Measurements from ENCODE around the gene FSTL4.

FSTL4 gene

GRCh38 chr5:133556551-133556950 is 55.8 kb downstream of the FSTL4 start:
- Histone ChIP-seq H3K27ac (ENCODE audit: insufficient read depth in 1 of 2, low read depth in 1 of 2, low read length in 2 of 2, poor library complexity in 1 of 2, severe bottlenecking in 2 of 2) (no peak overlapping the region), H3K4me1 (ENCODE audit: control extremely low read depth in 1 of 4, control insufficient read depth in 4 of 4, insufficient read depth in 4 of 4, low read length in 3 of 4) (no peaks in the 10 kb centered on the region), H3K9me3 (ENCODE audit: control extremely low read depth in 1 of 5, control insufficient read depth in 4 of 5, insufficient read depth in 2 of 5, low read depth in 1 of 5, low read length in 4 of 5) (no peaks in the 10 kb centered on the region), H3K36me3 (ENCODE audit: control insufficient read depth in 4 of 4, insufficient read depth in 4 of 4, low read length in 3 of 4) (no peaks in the 10 kb centered on the region), H3K27me3 (replicated peaks in 2 of 5; ENCODE audit: control insufficient read depth in 4 of 5, insufficient read depth in 5 of 5, low read length in 4 of 5) (peaks cover 0 to 28% (median 3%) of the 10 kb centered on the region in 5 experiments), H3K4me3 (ENCODE audit: control insufficient read depth in 1 of 7, extremely low read depth in 1 of 7, insufficient read depth in 4 of 7, low read depth in 2 of 7, low read length in 6 of 7) (no peak overlapping the region)
- DNase-seq, result no peak
- WGBS (ENCODE audit: insufficient coverage), result 83% methylated on average over 3 of the region's 4 CpGs
- POLR2A ChIA-PET, result no interaction called here
- CTCF ChIA-PET, result no interaction called here

- H3K27ac ChIP-seq (ENCODE audit: insufficient read depth in 1 of 2, low read depth in 1 of 2, low read length in 2 of 2, poor library complexity in 1 of 2, severe bottlenecking in 2 of 2), result no peak overlapping the region
- DNase-seq, result no peak
These were observed 58.1 kb downstream of the FSTL4 start for GRCh38 chr5:133554279-133554678.

GRCh38 chr5:133552925-133553525 is 59.3 kb downstream of the FSTL4 start:
- Histone ChIP-seq H3K27ac (ENCODE audit: insufficient read depth in 1 of 2, low read depth in 1 of 2, low read length in 2 of 2, poor library complexity in 1 of 2, severe bottlenecking in 2 of 2) (no peak overlapping the region), H3K27me3 (replicated peaks in 2 of 5; ENCODE audit: control insufficient read depth in 4 of 5, insufficient read depth in 5 of 5, low read length in 4 of 5) (peaks cover 3 to 21% (median 4%) of the 10 kb centered on the region in 5 experiments), H3K4me1 (ENCODE audit: control extremely low read depth in 1 of 4, control insufficient read depth in 4 of 4, insufficient read depth in 4 of 4, low read length in 3 of 4) (no peaks in the 10 kb centered on the region), H3K36me3 (ENCODE audit: control insufficient read depth in 4 of 4, insufficient read depth in 4 of 4, low read length in 3 of 4) (no peaks in the 10 kb centered on the region), H3K9me3 (ENCODE audit: control extremely low read depth in 1 of 5, control insufficient read depth in 4 of 5, insufficient read depth in 2 of 5, low read depth in 1 of 5, low read length in 4 of 5) (no peaks in the 10 kb centered on the region), H3K4me3 (ENCODE audit: control insufficient read depth in 1 of 7, extremely low read depth in 1 of 7, insufficient read depth in 4 of 7, low read depth in 2 of 7, low read length in 6 of 7) (no peak overlapping the region)
- DNase-seq, result peak; percentile 37 to 67 (median 66)
- WGBS (ENCODE audit: insufficient coverage), result 27% methylated on average over 13 of the region's 13 CpGs
- CTCF ChIA-PET, result interaction anchor here (0.9 kb wide), 1 partner anchor 114 kb away, joined by 3 read pairs; no protein-coding TSS in a partner anchor
- POLR2A ChIA-PET, result no interaction called here

More at GRCh38 chr5:133554279-133554678, 58.1 kb downstream of the FSTL4 start:
- CTCF ChIA-PET, result no interaction called here
- no peaks in the 10 kb centered on the region for H3K36me3 ChIP-seq (ENCODE audit: control insufficient read depth in 4 of 4, insufficient read depth in 4 of 4, low read length in 3 of 4)
- H3K4me1 ChIP-seq (ENCODE audit: control extremely low read depth in 1 of 4, control insufficient read depth in 4 of 4, insufficient read depth in 4 of 4, low read length in 3 of 4), result no peaks in the 10 kb centered on the region
- H3K9me3 ChIP-seq (ENCODE audit: control extremely low read depth in 1 of 5, control insufficient read depth in 4 of 5, insufficient read depth in 2 of 5, low read depth in 1 of 5, low read length in 4 of 5), result no peaks in the 10 kb centered on the region
- peaks cover 3 to 27% (median 4%) of the 10 kb centered on the region in 5 experiments for H3K27me3 ChIP-seq (replicated peaks in 2 of 5; ENCODE audit: control insufficient read depth in 4 of 5, insufficient read depth in 5 of 5, low read length in 4 of 5)
- no peak overlapping the region for H3K4me3 ChIP-seq (ENCODE audit: control insufficient read depth in 1 of 7, extremely low read depth in 1 of 7, insufficient read depth in 4 of 7, low read depth in 2 of 7, low read length in 6 of 7)
- 83% methylated on average over 6 of the region's 6 CpGs for WGBS (ENCODE audit: insufficient coverage)
- POLR2A ChIA-PET, result no interaction called here

- CTCF ChIA-PET, result no interaction called here
- peaks cover 0 to 9% (median 3%) of the 10 kb centered on the region in 5 experiments for H3K27me3 ChIP-seq (replicated peaks in 2 of 5; ENCODE audit: control insufficient read depth in 4 of 5, insufficient read depth in 5 of 5, low read length in 4 of 5)
- no peak overlapping the region for H3K27ac ChIP-seq (ENCODE audit: insufficient read depth in 1 of 2, low read depth in 1 of 2, low read length in 2 of 2, poor library complexity in 1 of 2, severe bottlenecking in 2 of 2)
- H3K4me3 ChIP-seq (ENCODE audit: control insufficient read depth in 1 of 7, extremely low read depth in 1 of 7, insufficient read depth in 4 of 7, low read depth in 2 of 7, low read length in 6 of 7), result no peak overlapping the region
- 100% methylated on average over 1 of the region's 1 CpG for WGBS (ENCODE audit: insufficient coverage)
- DNase-seq, result no peak
- H3K36me3 ChIP-seq (ENCODE audit: control insufficient read depth in 4 of 4, insufficient read depth in 4 of 4, low read length in 3 of 4), result no peaks in the 10 kb centered on the region
- POLR2A ChIA-PET, result no interaction called here
- H3K9me3 ChIP-seq (ENCODE audit: control extremely low read depth in 1 of 5, control insufficient read depth in 4 of 5, insufficient read depth in 2 of 5, low read depth in 1 of 5, low read length in 4 of 5), result peaks cover 0 to 2% (median 0%) of the 10 kb centered on the region in 5 experiments
- H3K4me1 ChIP-seq (ENCODE audit: control extremely low read depth in 1 of 4, control insufficient read depth in 4 of 4, insufficient read depth in 4 of 4, low read length in 3 of 4), result no peaks in the 10 kb centered on the region
These were observed 65.8 kb downstream of the FSTL4 start for GRCh38 chr5:133546500-133546899.

GRCh38 chr5:133544346-133544745 is 68.0 kb downstream of the FSTL4 start:
- no peak for DNase-seq
- H3K9me3 ChIP-seq (ENCODE audit: control extremely low read depth in 1 of 5, control insufficient read depth in 4 of 5, insufficient read depth in 2 of 5, low read depth in 1 of 5, low read length in 4 of 5), result peaks cover 0 to 2% (median 0%) of the 10 kb centered on the region in 5 experiments
- H3K4me1 ChIP-seq (ENCODE audit: control extremely low read depth in 1 of 4, control insufficient read depth in 4 of 4, insufficient read depth in 4 of 4, low read length in 3 of 4), result no peaks in the 10 kb centered on the region
- no peak overlapping the region for H3K4me3 ChIP-seq (ENCODE audit: control insufficient read depth in 1 of 7, extremely low read depth in 1 of 7, insufficient read depth in 4 of 7, low read depth in 2 of 7, low read length in 6 of 7)
- peaks cover 0 to 10% (median 6%) of the 10 kb centered on the region in 5 experiments for H3K27me3 ChIP-seq (replicated peaks in 2 of 5; ENCODE audit: control insufficient read depth in 4 of 5, insufficient read depth in 5 of 5, low read length in 4 of 5)
- 85% methylated on average over 3 of the region's 3 CpGs for WGBS (ENCODE audit: insufficient coverage)
- ChIA-PET POLR2A (no interaction called here), CTCF (no interaction called here)
- no peak overlapping the region for H3K27ac ChIP-seq (ENCODE audit: insufficient read depth in 1 of 2, low read depth in 1 of 2, low read length in 2 of 2, poor library complexity in 1 of 2, severe bottlenecking in 2 of 2)
- no peaks in the 10 kb centered on the region for H3K36me3 ChIP-seq (ENCODE audit: control insufficient read depth in 4 of 4, insufficient read depth in 4 of 4, low read length in 3 of 4)

GRCh38 chr5:133539818-133540217 is 72.5 kb downstream of the FSTL4 start:
- no CpG with 5 or more reads among the region's 1 CpG for WGBS (ENCODE audit: insufficient coverage)
- Histone ChIP-seq H3K9me3 (ENCODE audit: control extremely low read depth in 1 of 5, control insufficient read depth in 4 of 5, insufficient read depth in 2 of 5, low read depth in 1 of 5, low read length in 4 of 5) (no peaks in the 10 kb centered on the region), H3K36me3 (ENCODE audit: control insufficient read depth in 4 of 4, insufficient read depth in 4 of 4, low read length in 3 of 4) (no peaks in the 10 kb centered on the region), H3K4me3 (ENCODE audit: control insufficient read depth in 1 of 7, extremely low read depth in 1 of 7, insufficient read depth in 4 of 7, low read depth in 2 of 7, low read length in 6 of 7) (no peak overlapping the region), H3K27ac (ENCODE audit: insufficient read depth in 1 of 2, low read depth in 1 of 2, low read length in 2 of 2, poor library complexity in 1 of 2, severe bottlenecking in 2 of 2) (no peak overlapping the region), H3K4me1 (ENCODE audit: control extremely low read depth in 1 of 4, control insufficient read depth in 4 of 4, insufficient read depth in 4 of 4, low read length in 3 of 4) (no peaks in the 10 kb centered on the region), H3K27me3 (replicated peaks in 2 of 5; ENCODE audit: control insufficient read depth in 4 of 5, insufficient read depth in 5 of 5, low read length in 4 of 5) (peaks cover 2 to 19% (median 7%) of the 10 kb centered on the region in 5 experiments)
- ChIA-PET POLR2A (no interaction called here), CTCF (no interaction called here)
- DNase-seq, result no peak

GRCh38 chr5:133538718-133539117 is 73.6 kb downstream of the FSTL4 start:
- WGBS (ENCODE audit: insufficient coverage), result 75% methylated on average over 4 of the region's 7 CpGs
- no peaks in the 10 kb centered on the region for H3K36me3 ChIP-seq (ENCODE audit: control insufficient read depth in 4 of 4, insufficient read depth in 4 of 4, low read length in 3 of 4)
- H3K4me3 ChIP-seq (ENCODE audit: control insufficient read depth in 1 of 7, extremely low read depth in 1 of 7, insufficient read depth in 4 of 7, low read depth in 2 of 7, low read length in 6 of 7), result no peak overlapping the region
- CTCF ChIA-PET, result no interaction called here
- no peaks in the 10 kb centered on the region for H3K4me1 ChIP-seq (ENCODE audit: control extremely low read depth in 1 of 4, control insufficient read depth in 4 of 4, insufficient read depth in 4 of 4, low read length in 3 of 4)
- no peak overlapping the region for H3K27ac ChIP-seq (ENCODE audit: insufficient read depth in 1 of 2, low read depth in 1 of 2, low read length in 2 of 2, poor library complexity in 1 of 2, severe bottlenecking in 2 of 2)
- POLR2A ChIA-PET, result no interaction called here
- no peak for DNase-seq
- H3K27me3 ChIP-seq (replicated peaks in 2 of 5; ENCODE audit: control insufficient read depth in 4 of 5, insufficient read depth in 5 of 5, low read length in 4 of 5), result peaks cover 2 to 19% (median 6%) of the 10 kb centered on the region in 5 experiments
- H3K9me3 ChIP-seq (ENCODE audit: control extremely low read depth in 1 of 5, control insufficient read depth in 4 of 5, insufficient read depth in 2 of 5, low read depth in 1 of 5, low read length in 4 of 5), result no peaks in the 10 kb centered on the region

Measured in common myeloid progenitor, CD34-positive (primary cell).